Measurements from ENCODE around the gene CAVIN1.
"Not testable (repeated sequence)": the region's sequence is repeated elsewhere in the genome, so short reads cannot be mapped to it uniquely, and the experiment has no call there.

GRCh38 chr17:42451270-42451669 lies 28.2 kb upstream of the CAVIN1 start:
- TF ChIP-seq, protein P1, sequence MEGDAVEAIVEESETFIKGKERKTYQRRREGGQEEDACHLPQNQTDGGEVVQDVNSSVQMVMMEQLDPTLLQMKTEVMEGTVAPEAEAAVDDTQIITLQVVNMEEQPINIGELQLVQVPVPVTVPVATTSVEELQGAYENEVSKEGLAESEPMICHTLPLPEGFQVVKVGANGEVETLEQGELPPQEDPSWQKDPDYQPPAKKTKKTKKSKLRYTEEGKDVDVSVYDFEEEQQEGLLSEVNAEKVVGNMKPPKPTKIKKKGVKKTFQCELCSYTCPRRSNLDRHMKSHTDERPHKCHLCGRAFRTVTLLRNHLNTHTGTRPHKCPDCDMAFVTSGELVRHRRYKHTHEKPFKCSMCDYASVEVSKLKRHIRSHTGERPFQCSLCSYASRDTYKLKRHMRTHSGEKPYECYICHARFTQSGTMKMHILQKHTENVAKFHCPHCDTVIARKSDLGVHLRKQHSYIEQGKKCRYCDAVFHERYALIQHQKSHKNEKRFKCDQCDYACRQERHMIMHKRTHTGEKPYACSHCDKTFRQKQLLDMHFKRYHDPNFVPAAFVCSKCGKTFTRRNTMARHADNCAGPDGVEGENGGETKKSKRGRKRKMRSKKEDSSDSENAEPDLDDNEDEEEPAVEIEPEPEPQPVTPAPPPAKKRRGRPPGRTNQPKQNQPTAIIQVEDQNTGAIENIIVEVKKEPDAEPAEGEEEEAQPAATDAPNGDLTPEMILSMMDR (IDR thresholded peaks at IDR 0.05; ENCODE audit: low read length), result not testable (repeated sequence)
- not testable (repeated sequence) for TF ChIP-seq EZH2 (optimal IDR thresholded peaks at IDR 0.05; ENCODE audit: low read depth, low read length)
